HG03175 (cell line): Measurements from ENCODE around the gene SLAMF7.
"Not testable (repeated sequence)": the region's sequence is repeated elsewhere in the genome, so short reads cannot be mapped to it uniquely, and the experiment has no call there.

Experiments
- ATAC-seq: cut with Tn5 transposase; IDR thresholded peaks from one replicate; pipeline ENCODE4 v1.9.1; 2021; ENCODE audit warnings: mild to moderate bottlenecking, moderate library complexity; ENCODE audit not compliant: unreplicated experiment

Gene SLAMF7

GRCh38 chr1:160718210-160718609 lies 20.8 kb upstream of the SLAMF7 start:
- ATAC-seq, result no peak

GRCh38 chr1:160720356-160721085 lies 18.5 kb upstream of the SLAMF7 start:
- no peak for ATAC-seq

DNA sequence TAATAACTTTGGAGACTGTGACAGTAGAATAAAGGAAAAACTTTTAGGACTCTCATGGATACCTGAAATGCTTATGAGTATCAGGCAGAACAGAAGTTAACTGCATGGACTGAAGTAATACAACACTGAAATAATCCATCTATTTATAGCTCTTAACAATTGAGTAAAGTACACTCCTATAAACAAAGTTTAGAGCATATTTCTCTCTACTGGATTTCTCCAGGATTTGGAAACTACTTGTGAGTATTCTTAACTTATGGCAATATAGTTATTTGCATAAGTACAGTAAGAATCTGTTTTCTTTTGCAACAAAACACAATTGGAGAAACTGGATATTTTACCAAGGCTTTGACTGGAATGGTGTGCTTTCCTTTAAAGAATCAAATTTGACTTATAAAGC lies 17.6 kb upstream of the SLAMF7 start:
- no peak for ATAC-seq

DNA sequence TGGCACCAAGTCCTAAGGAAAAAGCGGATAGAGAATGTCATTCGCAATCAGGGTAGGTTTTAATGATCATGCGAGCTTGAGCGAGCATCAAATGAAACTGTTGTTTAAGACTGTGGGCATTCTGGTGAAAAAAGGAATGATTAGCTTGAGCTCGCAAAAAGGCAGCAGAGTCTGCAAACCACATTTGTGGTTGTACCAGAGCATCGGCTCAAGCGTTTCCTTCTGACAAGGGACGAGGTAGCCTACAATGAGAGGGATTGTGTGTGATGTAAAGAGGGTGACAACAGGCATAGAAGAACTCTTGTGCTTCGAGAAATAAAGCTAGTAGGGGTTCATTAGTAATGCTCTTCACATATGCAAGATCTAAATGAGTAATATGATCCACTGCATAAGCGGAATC lies 16.3 kb upstream of the SLAMF7 start:
- ATAC-seq, result no peak

- no peak for ATAC-seq
These were observed 15.7 kb upstream of the SLAMF7 start for GRCh38 chr1:160723332-160723731.

DNA sequence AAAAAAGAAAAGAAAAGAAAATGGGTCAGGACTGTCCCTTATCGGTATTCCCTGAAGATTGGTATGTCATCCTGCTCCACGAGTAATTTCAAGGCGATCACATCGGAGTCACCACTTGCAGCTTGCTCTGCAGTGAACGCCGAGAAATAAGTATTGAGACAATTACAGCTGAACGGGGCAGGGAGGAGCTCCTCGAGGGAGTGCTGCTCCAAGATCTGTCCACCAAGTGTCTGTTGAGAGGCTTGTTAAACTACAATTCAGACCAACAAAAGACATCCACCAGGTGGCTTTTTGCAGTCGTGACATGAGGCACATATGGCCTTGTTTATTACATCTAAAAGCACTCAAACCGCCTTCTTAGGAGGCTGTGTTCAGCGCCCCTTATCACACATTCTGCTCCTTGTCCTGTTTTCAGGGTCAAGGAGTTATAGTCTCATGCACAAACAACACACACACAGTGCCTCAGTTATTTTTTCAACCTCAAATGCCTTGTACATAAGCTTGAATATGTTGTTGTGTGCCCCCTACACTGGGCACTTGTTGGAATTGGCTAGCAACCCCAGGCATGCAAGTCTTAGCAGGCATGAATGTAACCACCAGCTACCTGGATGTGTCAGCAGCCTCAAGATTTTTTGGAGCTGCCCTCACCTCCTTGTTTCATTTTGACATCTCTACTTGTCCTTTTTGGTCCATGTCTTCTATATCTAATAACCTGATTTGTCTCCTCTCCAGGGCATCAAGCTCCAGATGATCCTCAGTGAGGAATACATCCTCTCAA lies 14.4 kb upstream of the SLAMF7 start:
- no peak for ATAC-seq

DNA sequence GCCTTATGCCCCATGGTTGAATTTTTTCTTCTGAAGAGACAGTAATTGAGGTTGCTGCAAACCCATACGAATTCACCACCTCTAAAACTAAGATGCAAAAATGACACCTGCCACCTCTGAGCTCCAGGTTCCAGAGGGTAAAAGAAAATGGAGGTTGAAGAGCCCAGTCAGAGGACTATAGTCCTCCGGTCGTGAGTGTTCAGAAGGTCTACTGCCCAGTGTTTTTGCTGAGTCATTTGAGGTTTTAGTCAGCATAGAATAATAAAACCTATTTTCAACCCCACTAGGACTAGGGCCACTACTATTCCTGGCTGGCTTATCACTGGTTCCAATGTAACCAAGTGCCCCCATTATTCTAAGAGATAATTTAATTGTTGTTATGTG lies 12.9 kb upstream of the SLAMF7 start:
- no peak for ATAC-seq

DNA sequence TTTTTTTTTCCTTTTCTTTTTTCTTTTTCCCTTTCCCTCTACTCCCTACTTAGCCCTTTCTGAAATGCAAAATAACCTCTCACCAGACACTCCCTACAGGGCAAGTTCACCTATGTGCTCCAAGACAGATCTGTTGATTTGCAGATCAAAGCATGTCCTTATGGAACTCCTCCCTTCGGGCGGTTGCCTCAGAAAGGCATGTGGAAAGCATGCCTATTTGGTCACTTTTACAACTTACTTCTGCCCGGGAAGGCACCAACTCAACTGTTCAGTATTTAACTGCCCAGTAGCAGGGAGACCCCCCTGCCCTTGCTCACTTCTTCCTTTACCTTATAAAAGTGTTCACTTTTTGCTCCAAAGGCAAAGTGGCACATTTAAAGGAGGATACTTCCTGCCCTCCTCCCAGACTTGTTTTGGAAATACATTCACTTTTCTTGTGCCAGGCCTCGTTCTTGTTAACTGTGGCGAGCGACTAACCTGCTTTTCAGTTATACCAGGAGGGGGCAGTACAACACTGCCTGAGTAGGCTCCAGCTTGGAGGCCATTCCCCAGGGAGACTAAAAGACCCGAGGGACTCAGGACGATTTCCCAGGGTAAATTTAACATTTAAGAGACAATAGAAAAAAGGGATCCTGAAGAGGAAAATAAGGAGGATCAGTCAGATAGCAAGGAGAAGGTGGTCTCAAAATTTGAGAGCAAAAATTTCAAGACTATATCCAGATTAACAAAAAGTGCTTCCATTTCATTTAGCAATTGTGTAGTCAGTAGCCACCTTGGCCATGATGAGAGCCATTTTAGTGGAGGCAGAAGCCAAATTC lies 12.3 kb upstream of the SLAMF7 start:
- peak; percentile 65 for ATAC-seq

DNA sequence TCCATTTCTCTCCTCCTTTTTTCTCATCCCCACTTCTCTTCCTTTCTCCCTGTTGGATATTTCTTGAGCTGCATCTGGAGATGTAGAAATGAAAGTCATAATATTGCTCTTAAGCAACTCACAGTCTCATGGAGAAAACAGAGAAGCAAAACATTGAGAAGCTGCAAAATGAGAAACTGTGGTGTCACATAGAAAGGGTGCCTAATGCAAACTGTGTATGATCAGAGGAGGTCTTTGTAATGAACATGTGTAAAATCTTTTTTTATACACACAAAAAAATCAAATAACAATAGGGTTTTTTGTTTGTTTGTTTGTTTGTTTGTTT lies 11.8 kb upstream of the SLAMF7 start:
- ATAC-seq, result no peak

DNA sequence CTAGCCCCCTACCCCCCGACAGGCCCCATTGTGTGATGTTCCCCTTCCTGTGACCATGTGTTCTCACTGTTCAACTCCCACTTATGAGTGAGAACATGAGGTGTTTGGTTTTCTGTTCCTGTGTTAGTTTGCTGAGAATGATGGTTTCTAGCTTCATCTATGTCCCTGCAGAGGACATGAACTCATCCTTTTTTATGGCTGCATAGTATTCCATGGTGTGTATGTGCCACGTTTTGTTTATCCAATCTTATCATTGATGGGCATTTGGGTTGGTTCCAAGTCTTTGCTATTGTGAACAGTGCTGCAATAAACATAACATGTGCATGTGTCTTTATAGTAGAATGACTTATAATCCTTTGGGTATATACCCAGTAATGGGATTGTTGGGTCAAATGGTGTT lies 7.5 kb upstream of the SLAMF7 start:
- ATAC-seq, result not testable (repeated sequence)

- ATAC-seq, result no peak
These were observed 7.1 kb upstream of the SLAMF7 start for GRCh38 chr1:160731990-160732389.

GRCh38 chr1:160733898-160734297 lies 5.1 kb upstream of the SLAMF7 start:
- no peak for ATAC-seq

DNA sequence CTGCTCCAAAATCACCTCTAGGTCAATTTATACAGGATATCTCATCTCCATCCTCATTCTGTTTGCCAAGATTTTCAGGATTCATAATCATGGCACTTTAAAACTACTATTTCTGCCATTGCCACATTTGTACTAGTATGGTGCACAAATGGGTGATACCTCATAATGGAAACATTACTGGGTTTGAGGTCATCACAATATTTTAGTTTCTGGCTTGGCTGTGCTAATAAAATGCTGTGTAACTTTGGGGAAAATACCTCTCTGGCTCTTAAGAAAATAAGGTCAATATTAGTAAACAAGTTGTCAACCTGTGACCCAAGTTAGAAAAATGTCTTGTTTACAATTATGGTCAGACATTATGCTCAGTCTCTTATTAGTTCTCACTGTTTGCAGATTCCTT lies 4.7 kb upstream of the SLAMF7 start:
- ATAC-seq, result no peak

DNA sequence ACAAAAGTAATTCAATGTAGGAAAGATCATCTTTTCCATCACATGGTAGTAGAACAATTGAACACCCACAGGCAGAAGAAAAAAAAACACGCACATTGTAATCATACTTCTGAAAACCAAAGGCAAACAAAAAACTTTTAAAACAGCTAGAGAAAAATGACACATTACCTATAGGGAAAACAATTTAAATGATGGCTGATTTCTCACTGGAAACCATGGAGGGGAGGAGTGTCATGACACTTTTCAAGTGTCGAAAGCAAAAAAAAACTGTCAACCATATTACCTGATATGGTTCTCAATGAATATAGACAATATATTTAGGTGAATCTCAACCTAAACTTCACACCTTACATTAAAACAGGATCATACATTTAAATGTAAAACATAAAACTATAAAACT lies 776 bp upstream of the SLAMF7 start:
- no peak for ATAC-seq

GRCh38 chr1:160740133-160740688 lies 1.2 kb downstream of the SLAMF7 start:
- no peak for ATAC-seq

DNA sequence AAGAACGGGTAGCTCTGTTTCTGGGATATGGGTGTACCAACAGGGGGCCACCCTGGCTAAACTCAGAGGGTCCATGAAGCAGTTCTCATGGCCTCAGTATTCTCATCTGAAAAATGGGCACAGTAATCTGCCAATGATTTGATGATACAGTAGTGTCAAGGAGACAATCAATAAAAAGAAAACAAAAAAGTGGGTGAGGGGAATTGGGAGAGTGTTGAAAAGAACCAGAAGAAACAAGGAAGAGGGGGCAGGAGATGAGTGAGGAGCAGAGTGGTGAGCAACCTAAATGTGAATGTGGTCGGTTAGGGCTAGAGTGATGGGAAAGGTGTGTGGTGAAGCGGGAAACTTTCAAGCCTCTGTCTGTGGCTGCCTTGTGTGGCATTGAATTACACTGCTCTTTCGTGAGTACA lies 2.0 kb downstream of the SLAMF7 start:
- ATAC-seq, result no peak

- ATAC-seq, result no peak
These were observed 2.7 kb downstream of the SLAMF7 start for GRCh38 chr1:160741612-160742348.

- no peak for ATAC-seq
These were observed 3.5 kb downstream of the SLAMF7 start for GRCh38 chr1:160742428-160743127.

GRCh38 chr1:160743266-160743665 lies 4.2 kb downstream of the SLAMF7 start:
- no peak for ATAC-seq

- ATAC-seq, result no peak
These were observed 5.3 kb downstream of the SLAMF7 start for GRCh38 chr1:160744199-160744851.
